AG09319 (cell line): Measurements from ENCODE around the gene ARHGEF35.
"Not testable (repeated sequence)": the region's sequence is repeated elsewhere in the genome, so short reads cannot be mapped to it uniquely, and the experiment has no call there.

Experiments used
- DNase-seq: peaks from one replicate; pipeline ENCODE4 v3.0.0-alpha.2; 2010; ENCODE audit warnings: low read depth; ENCODE audit errors: extremely low read depth

Gene ARHGEF35

GRCh38 chr7:144195212-144195872 lies at the start of gene ARHGEF35:
ARHGEF35 (minus strand) TSS chr7:144195833; CDS start chr7:144188383, 7,450 bp downstream.
- not testable (repeated sequence) for DNase-seq

GRCh38 chr7:144245372-144245771 lies 49.7 kb upstream of the ARHGEF35 start:
- DNase-seq, result not testable (repeated sequence)

GRCh38 chr7:144239365-144239764 lies 43.7 kb upstream of the ARHGEF35 start, which contains the start of gene OR2A42:
OR2A42 (minus strand) TSS chr7:144239605; CDS start chr7:144232843, 6,762 bp downstream.
- DNase-seq, result not testable (repeated sequence)

GRCh38 chr7:144238530-144239082 lies 43.0 kb upstream of the ARHGEF35 start:
- DNase-seq, result not testable (repeated sequence)

- not testable (repeated sequence) for DNase-seq
These were observed 37.4 kb upstream of the ARHGEF35 start for GRCh38 chr7:144233039-144233438.

GRCh38 chr7:144231027-144231426 lies 35.4 kb upstream of the ARHGEF35 start:
- not testable (repeated sequence) for DNase-seq

- DNase-seq, result not testable (repeated sequence)
These were observed 33.2 kb upstream of the ARHGEF35 start for GRCh38 chr7:144228810-144229209.

- DNase-seq, result not testable (repeated sequence)
These were observed 31.2 kb upstream of the ARHGEF35 start for GRCh38 chr7:144226866-144227265.

- DNase-seq, result not testable (repeated sequence)
These were observed 28.0 kb upstream of the ARHGEF35 start for GRCh38 chr7:144223675-144224074.

GRCh38 chr7:144220531-144220930 lies 24.9 kb upstream of the ARHGEF35 start:
- DNase-seq, result not testable (repeated sequence)

- DNase-seq, result not testable (repeated sequence)
These were observed 23.5 kb upstream of the ARHGEF35 start for GRCh38 chr7:144219149-144219548.

GRCh38 chr7:144218581-144218980 lies 22.9 kb upstream of the ARHGEF35 start:
- DNase-seq, result not testable (repeated sequence)

GRCh38 chr7:144217200-144217599 lies 21.6 kb upstream of the ARHGEF35 start:
- not testable (repeated sequence) for DNase-seq

- DNase-seq, result not testable (repeated sequence)
These were observed 9.7 kb upstream of the ARHGEF35 start for GRCh38 chr7:144205306-144205705.

GRCh38 chr7:144203086-144203485 lies 7.5 kb upstream of the ARHGEF35 start:
- not testable (repeated sequence) for DNase-seq

GRCh38 chr7:144201978-144202377 lies 6.3 kb upstream of the ARHGEF35 start:
- DNase-seq, result not testable (repeated sequence)

- not testable (repeated sequence) for DNase-seq
These were observed 3.3 kb upstream of the ARHGEF35 start for GRCh38 chr7:144198934-144199333.

- DNase-seq, result not testable (repeated sequence)
These were observed 1.2 kb downstream of the ARHGEF35 start for GRCh38 chr7:144194453-144194852.

GRCh38 chr7:144193782-144194181 lies 1.9 kb downstream of the ARHGEF35 start:
- not testable (repeated sequence) for DNase-seq

- not testable (repeated sequence) for DNase-seq
These were observed 7.0 kb downstream of the ARHGEF35 start for GRCh38 chr7:144188578-144189171.

GRCh38 chr7:144187848-144188247 lies 7.8 kb downstream of the ARHGEF35 start:
- DNase-seq, result not testable (repeated sequence)

- DNase-seq, result not testable (repeated sequence)
These were observed 12.5 kb downstream of the ARHGEF35 start, which contains the start of gene CTAGE4 for GRCh38 chr7:144183166-144183565. CTAGE4 (plus strand) TSS chr7:144183466; CDS start chr7:144183504, 38 bp downstream.
